NCI-H1694 (cell line): ENCODE results near the gene ALK.

Experiments used
- DNase-seq: peaks from one replicate; lab custom pipeline; 2025; lab: John Stamatoyannopoulos, UW

ALK gene

GRCh38 chr2:29193681-29194080 is 727.7 kb downstream of the ALK start:
- no peak for DNase-seq

GRCh38 chr2:29193111-29193510 is 728.3 kb downstream of the ALK start:
- no peak for DNase-seq

GRCh38 chr2:29192526-29192925 is 728.9 kb downstream of the ALK start:
- no peak for DNase-seq

GRCh38 chr2:29191817-29192216 is 729.6 kb downstream of the ALK start:
- DNase-seq, result no peak

GRCh38 chr2:29189052-29189451 is 732.3 kb downstream of the ALK start:
- no peak for DNase-seq

- DNase-seq, result no peak
These were observed 733.5 kb downstream of the ALK start for GRCh38 chr2:29187926-29188325.

- DNase-seq, result no peak
These were observed 734.6 kb downstream of the ALK start for GRCh38 chr2:29186817-29187216.

GRCh38 chr2:29184531-29184930 is 736.9 kb downstream of the ALK start:
- DNase-seq, result no peak

- no peak for DNase-seq
These were observed 738.5 kb downstream of the ALK start for GRCh38 chr2:29182920-29183319.

- DNase-seq, result no peak
These were observed 739.1 kb downstream of the ALK start for GRCh38 chr2:29182334-29182733.

GRCh38 chr2:29175338-29175737 is 746.0 kb downstream of the ALK start:
- no peak for DNase-seq

GRCh38 chr2:29174937-29175336 is 746.4 kb downstream of the ALK start:
- DNase-seq, result no peak

GRCh38 chr2:29166242-29167039 is 754.9 kb downstream of the ALK start:
- no peak for DNase-seq

GRCh38 chr2:29165362-29166241 is 755.8 kb downstream of the ALK start:
- no peak for DNase-seq

GRCh38 chr2:29164091-29164846 is 757.1 kb downstream of the ALK start:
- DNase-seq, result no peak

GRCh38 chr2:29162204-29162928 is 759.0 kb downstream of the ALK start:
- no peak for DNase-seq

- DNase-seq, result no peak
These were observed 761.2 kb downstream of the ALK start for GRCh38 chr2:29160184-29160583.

GRCh38 chr2:29159125-29159524 is 762.3 kb downstream of the ALK start:
- no peak for DNase-seq

GRCh38 chr2:29157131-29157530 is 764.3 kb downstream of the ALK start:
- no peak for DNase-seq

- DNase-seq, result no peak
These were observed 765.8 kb downstream of the ALK start for GRCh38 chr2:29155578-29155977.

GRCh38 chr2:29154610-29155009 is 766.8 kb downstream of the ALK start:
- no peak for DNase-seq

GRCh38 chr2:29147963-29148362 is 773.4 kb downstream of the ALK start:
- no peak for DNase-seq
